A549 (cell line): ENCODE data around the gene ATG4B. TPM values are rescaled to one million over a fixed set of nuclear protein-coding genes. Genes with fewer than 3 reads are reported as not detected.

Source experiments
- ATAC-seq, 2 experiments: fragments of 200-7000 bp in 1 of 2; fragments of >200 bp in 1 of 2; cut with Nextera tagmentation in 1 of 2; cut with Tn5 transposase in 1 of 2; 3 replicates each; pipeline versions ENCODE4 v1.8.0 to v1.9.1; 2018 to 2020; ENCODE audit warnings: mild to moderate bottlenecking in 1 of 2, moderate library complexity in 1 of 2
- CTCF ChIA-PET: fragments of 300-600 bp; sonication (Branson Sonifier 250); formaldehyde crosslinking; extraction: SDS; loops from one replicate; lab custom pipeline; 2021; ENCODE audit warnings: antibody characterized with exemption, inconsistent platforms; lab: Yijun Ruan, JAX
- POLR2A ChIA-PET: fragments of 350-600 bp; formaldehyde crosslinking; extraction: SDS; loops from one replicate; lab custom pipeline; 2021; ENCODE audit warnings: antibody characterized with exemption, inconsistent platforms; lab: Yijun Ruan, JAX
- DNase-seq, 2 experiments: peaks; one replicate each; pipeline versions ENCODE4 v3.0.0 to v3.0.0-alpha.2; 2011 to 2016; ENCODE audit warnings: low read depth in 1 of 2, low spot score in 1 of 2
- FAIRE-seq: peaks from 2 replicates; lab custom pipeline; 2011; peaks lifted over from hg19 to GRCh38; lab: Jason Lieb, UNC
- H3K27ac ChIP-seq, 2 experiments: fragments of >200 bp; sonication (Bioruptor Twin); formaldehyde crosslinking; 3 replicates each; pipeline ENCODE4 v1.5.1; 2016 to 2017
- H3K4me1 ChIP-seq: fragments of >200 bp; sonication (Bioruptor Twin); formaldehyde crosslinking; 3 replicates; pipeline ENCODE4 v1.6.1; 2016
- H3K4me2 ChIP-seq: fragments of >200 bp; sonication (Bioruptor Twin); formaldehyde crosslinking; 3 replicates; pipeline ENCODE4 v1.6.1; 2016
- H3K4me3 ChIP-seq: fragments of >200 bp; sonication (Bioruptor Twin); formaldehyde crosslinking; 3 replicates; pipeline ENCODE4 v1.5.1; 2016
- H3K9me3 ChIP-seq: fragments of >200 bp; sonication (Bioruptor Twin); formaldehyde crosslinking; 3 replicates; pipeline ENCODE4 v1.6.1; 2016
- CHD4 ChIP-seq: fragments of 200-600 bp; sonication (generic); IDR thresholded peaks from 2 replicates; pipeline ENCODE4 v1.6.1; 2016; ENCODE audit warnings: antibody characterized with exemption, mild to moderate bottlenecking, borderline replicate concordance
- EHMT2 ChIP-seq: fragments of 200-600 bp; sonication (generic); IDR thresholded peaks from 2 replicates; pipeline ENCODE4 v1.6.1; 2016; ENCODE audit warnings: antibody characterized with exemption, low read depth, mild to moderate bottlenecking, moderate library complexity
- ESRRA ChIP-seq: fragments of 150-350 bp; IDR thresholded peaks from 2 replicates; pipeline ENCODE4 v1.6.1; 2014; ENCODE audit warnings: mild to moderate bottlenecking, low read length, borderline replicate concordance
- JUNB ChIP-seq: fragments of >200 bp; sonication (Bioruptor Twin); formaldehyde crosslinking; IDR thresholded peaks from 2 replicates; pipeline ENCODE4 v1.6.1; 2016
- KDM1A ChIP-seq: fragments of 200-600 bp; sonication (generic); IDR thresholded peaks from 2 replicates; pipeline ENCODE4 v1.6.1; 2016; ENCODE audit warnings: low read depth, mild to moderate bottlenecking
- KDM5A ChIP-seq: fragments of 200-600 bp; sonication (generic); IDR thresholded peaks from 2 replicates; pipeline ENCODE4 v1.6.1; 2016; ENCODE audit warnings: antibody characterized with exemption, mild to moderate bottlenecking
- MAZ ChIP-seq: fragments of 150-350 bp; IDR thresholded peaks from 2 replicates; pipeline ENCODE4 v1.6.1; 2014; ENCODE audit warnings: antibody characterized with exemption, low read depth, low read length, borderline replicate concordance
- MYC ChIP-seq: IDR thresholded peaks from 2 replicates; pipeline ENCODE4 v1.6.1; 2012; ENCODE audit warnings: mild to moderate bottlenecking, inconsistent platforms, low read length, improper control_type of control experiment, borderline replicate concordance
- NFE2L2 ChIP-seq: fragments of 150-350 bp; conservative IDR thresholded peaks from 2 replicates; pipeline ENCODE4 v1.6.1; 2014; ENCODE audit warnings: low read length
- NPAS2 ChIP-seq: fragments of 250-450 bp; sonication (Bioruptor Pico); IDR thresholded peaks from 2 replicates; pipeline ENCODE4 v1.8.0; 2022; ENCODE audit warnings: mild to moderate bottlenecking, moderate library complexity, borderline replicate concordance
- NR3C1 ChIP-seq: fragments of >200 bp; sonication (Bioruptor Twin); formaldehyde crosslinking; IDR thresholded peaks from 3 replicates; pipeline ENCODE4 v1.6.1; 2017
- RAD21 ChIP-seq, 2 experiments: fragments of >200 bp in 1 of 2; sonication (Bioruptor Twin) in 1 of 2; formaldehyde crosslinking in 1 of 2; IDR thresholded peaks in 1 of 2; conservative IDR thresholded peaks in 1 of 2; 2 replicates in 1 of 2; 3 replicates in 1 of 2; pipeline ENCODE4 v1.6.1; 2012 to 2018; ENCODE audit warnings: inconsistent platforms in 1 of 2
- RARB ChIP-seq: fragments of 250-450 bp; sonication (Bioruptor Pico); IDR thresholded peaks from 2 replicates; pipeline ENCODE4 v1.8.0; 2021; ENCODE audit warnings: mild to moderate bottlenecking, moderate library complexity
- RCOR1 ChIP-seq: fragments of 150-350 bp; IDR thresholded peaks from 2 replicates; pipeline ENCODE4 v1.6.1; 2014; ENCODE audit warnings: antibody characterized with exemption, low read length, low read depth
- SMC3 ChIP-seq: fragments of >200 bp; sonication (Bioruptor Twin); formaldehyde crosslinking; IDR thresholded peaks from 3 replicates; pipeline ENCODE4 v1.6.1; 2018; ENCODE audit warnings: inconsistent platforms
- SREBF2 ChIP-seq: fragments of 450-650 bp; IDR thresholded peaks from 2 replicates; pipeline ENCODE4 v1.6.1; 2014; ENCODE audit warnings: mild to moderate bottlenecking, moderate library complexity
- TP53 ChIP-seq: fragments of 250-450 bp; sonication (Bioruptor Pico); IDR thresholded peaks from 2 replicates; pipeline ENCODE4 v1.5.0; 2021; ENCODE audit warnings: mild to moderate bottlenecking, moderate library complexity
- ZC3H11A ChIP-seq: fragments of 450-650 bp; IDR thresholded peaks from 2 replicates; pipeline ENCODE4 v1.6.1; 2014; ENCODE audit warnings: antibody characterized with exemption, mild to moderate bottlenecking
- ZNF302 ChIP-seq: fragments of 250-450 bp; sonication (Bioruptor Pico); IDR thresholded peaks from 2 replicates; pipeline ENCODE4 v1.9.0; 2021; ENCODE audit warnings: inconsistent platforms, mild to moderate bottlenecking, moderate library complexity
- ZSCAN20 ChIP-seq: fragments of 250-450 bp; sonication (Bioruptor Pico); IDR thresholded peaks from 2 replicates; pipeline ENCODE4 v1.8.0; 2022; ENCODE audit warnings: mild to moderate bottlenecking, moderate library complexity
- WGBS: methylation state at CpG from one replicate; pipeline ENCODE4 v1.1.6; 2017; ENCODE audit errors: missing lambda C conversion rate; 5-methylcytosine and 5-hydroxymethylcytosine counted together
- polyA plus RNA-seq, 4 experiments: library from polyadenylated mRNA; depleted of rRNA in 3 of 4; stranded (reverse); fragments of >200 nt; fragmentation: RNase III in 1 of 4; extraction: RNeasy Plus Mini Kit Qiagen cat#74134 plus additional on column Dnase treatment in 1 of 4; gene quantifications; 2 replicates in 3 of 4; 3 replicates in 1 of 4; pipeline ENCODE4 v1.2.3, GENCODE V29; 2011 to 2017
- TF ChIP-seq, protein P1 (sequence below): fragments of 250-450 bp; sonication (Bioruptor Pico); IDR thresholded peaks from 2 replicates; pipeline ENCODE4 v1.5.0; 2021; ENCODE audit warnings: mild to moderate bottlenecking, moderate library complexity, borderline replicate concordance
- TF ChIP-seq, protein P2 (sequence below): fragments of 150-350 bp; IDR thresholded peaks from 2 replicates; pipeline ENCODE4 v1.6.1; 2014; ENCODE audit warnings: low read depth, mild to moderate bottlenecking, low read length
- TF ChIP-seq, protein P3 (sequence below): IDR thresholded peaks from 2 replicates; pipeline ENCODE4 v1.6.1; 2012
- TF ChIP-seq, protein P4 (sequence below): fragments of >200 bp; sonication (Bioruptor Twin); formaldehyde crosslinking; IDR thresholded peaks from 3 replicates; pipeline ENCODE4 v1.5.1; 2016
- TF ChIP-seq, protein P5 (sequence below): fragments of 200-600 bp; sonication (generic); IDR thresholded peaks from 2 replicates; pipeline ENCODE4 v1.6.1; 2016; ENCODE audit warnings: antibody characterized with exemption, mild to moderate bottlenecking, moderate library complexity

ATG4B gene
- polyA plus RNA-seq, 2 of the 4 experiments (the other 2 are of a cell fraction) = 70.3 to 75.2 TPM

DNA sequence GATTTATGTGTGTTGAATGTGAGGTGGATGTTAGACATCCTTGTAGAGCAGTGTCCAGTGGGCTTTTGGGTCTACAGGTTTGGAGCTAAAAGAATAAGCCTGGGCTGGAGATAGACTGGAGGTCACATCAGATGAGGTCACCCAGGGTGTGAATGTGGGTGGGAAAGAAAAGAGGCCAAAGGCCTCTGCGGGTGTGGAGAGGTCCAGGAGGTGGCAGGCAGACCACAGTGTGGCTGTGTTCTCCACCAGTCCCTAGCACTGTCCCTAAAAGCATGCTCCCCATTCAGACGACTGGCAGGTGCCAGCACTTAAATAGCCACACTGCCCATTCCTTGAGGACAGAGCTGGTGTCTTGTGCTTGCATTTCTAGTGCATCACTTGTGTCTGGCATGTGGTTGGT lies 4.1 kb downstream of the ATG4B start:
- Histone ChIP-seq H3K27ac (no peak overlapping the region), H3K4me2 (no peak overlapping the region), H3K4me1 (peaks cover 11% of the 10 kb centered on the region)
- DNase-seq (no peak), FAIRE-seq (no peak)
- POLR2A ChIA-PET = interaction anchor here (1.0 kb wide), 1 partner anchor 23 kb away, joined by 4 read pairs; no protein-coding TSS in a partner anchor
- CTCF ChIA-PET = interaction anchor here (0.7 to 3.1 kb wide), 3 partner anchors 18 to 327 kb away, joined by 3 to 13 read pairs (median 3); no protein-coding TSS in a partner anchor
- TF ChIP-seq MAZ = no peak
- no peak for TF ChIP-seq JUNB
- TF ChIP-seq SMC3 = no peak
- TF ChIP-seq TP53 (CRISPR knock-in tag) = no peak
- TF ChIP-seq RARB (CRISPR knock-in tag) = no peak
- TF ChIP-seq, protein P1, sequence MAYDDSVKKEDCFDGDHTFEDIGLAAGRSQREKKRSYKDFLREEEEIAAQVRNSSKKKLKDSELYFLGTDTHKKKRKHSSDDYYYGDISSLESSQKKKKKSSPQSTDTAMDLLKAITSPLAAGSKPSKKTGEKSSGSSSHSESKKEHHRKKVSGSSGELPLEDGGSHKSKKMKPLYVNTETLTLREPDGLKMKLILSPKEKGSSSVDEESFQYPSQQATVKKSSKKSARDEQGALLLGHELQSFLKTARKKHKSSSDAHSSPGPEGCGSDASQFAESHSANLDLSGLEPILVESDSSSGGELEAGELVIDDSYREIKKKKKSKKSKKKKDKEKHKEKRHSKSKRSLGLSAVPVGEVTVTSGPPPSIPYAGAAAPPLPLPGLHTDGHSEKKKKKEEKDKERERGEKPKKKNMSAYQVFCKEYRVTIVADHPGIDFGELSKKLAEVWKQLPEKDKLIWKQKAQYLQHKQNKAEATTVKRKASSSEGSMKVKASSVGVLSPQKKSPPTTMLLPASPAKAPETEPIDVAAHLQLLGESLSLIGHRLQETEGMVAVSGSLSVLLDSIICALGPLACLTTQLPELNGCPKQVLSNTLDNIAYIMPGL (CRISPR knock-in tag) = no peak
- no peak for TF ChIP-seq ZC3H11A
- TF ChIP-seq SREBF2 = no peak
- TF ChIP-seq, protein P2, sequence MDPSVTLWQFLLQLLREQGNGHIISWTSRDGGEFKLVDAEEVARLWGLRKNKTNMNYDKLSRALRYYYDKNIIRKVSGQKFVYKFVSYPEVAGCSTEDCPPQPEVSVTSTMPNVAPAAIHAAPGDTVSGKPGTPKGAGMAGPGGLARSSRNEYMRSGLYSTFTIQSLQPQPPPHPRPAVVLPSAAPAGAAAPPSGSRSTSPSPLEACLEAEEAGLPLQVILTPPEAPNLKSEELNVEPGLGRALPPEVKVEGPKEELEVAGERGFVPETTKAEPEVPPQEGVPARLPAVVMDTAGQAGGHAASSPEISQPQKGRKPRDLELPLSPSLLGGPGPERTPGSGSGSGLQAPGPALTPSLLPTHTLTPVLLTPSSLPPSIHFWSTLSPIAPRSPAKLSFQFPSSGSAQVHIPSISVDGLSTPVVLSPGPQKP = no peak
- no peak for TF ChIP-seq NR3C1
- no peak for TF ChIP-seq NFE2L2
- no peak for TF ChIP-seq NPAS2 (CRISPR knock-in tag)
- TF ChIP-seq RCOR1 = no peak
- no peak for TF ChIP-seq ESRRA
- TF ChIP-seq ZNF302 (CRISPR knock-in tag) = no peak
- no peak for TF ChIP-seq RAD21 (conservative IDR thresholded peaks at IDR 0.05 in 1 of 2, IDR thresholded peaks at IDR 0.05 in 1 of 2)
- TF ChIP-seq, protein P3, sequence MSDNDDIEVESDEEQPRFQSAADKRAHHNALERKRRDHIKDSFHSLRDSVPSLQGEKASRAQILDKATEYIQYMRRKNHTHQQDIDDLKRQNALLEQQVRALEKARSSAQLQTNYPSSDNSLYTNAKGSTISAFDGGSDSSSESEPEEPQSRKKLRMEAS = no peak
- TF ChIP-seq MYC = no peak
- TF ChIP-seq EHMT2 = no peak
- TF ChIP-seq, all 56 proteins: peak for 0
- Histone ChIP-seq H3K9me3 (no peaks in the 10 kb centered on the region), H3K4me3 (no peak overlapping the region)
- WGBS = 75% methylated on average over 2 of the region's 2 CpGs
- no peak for ATAC-seq

DNA sequence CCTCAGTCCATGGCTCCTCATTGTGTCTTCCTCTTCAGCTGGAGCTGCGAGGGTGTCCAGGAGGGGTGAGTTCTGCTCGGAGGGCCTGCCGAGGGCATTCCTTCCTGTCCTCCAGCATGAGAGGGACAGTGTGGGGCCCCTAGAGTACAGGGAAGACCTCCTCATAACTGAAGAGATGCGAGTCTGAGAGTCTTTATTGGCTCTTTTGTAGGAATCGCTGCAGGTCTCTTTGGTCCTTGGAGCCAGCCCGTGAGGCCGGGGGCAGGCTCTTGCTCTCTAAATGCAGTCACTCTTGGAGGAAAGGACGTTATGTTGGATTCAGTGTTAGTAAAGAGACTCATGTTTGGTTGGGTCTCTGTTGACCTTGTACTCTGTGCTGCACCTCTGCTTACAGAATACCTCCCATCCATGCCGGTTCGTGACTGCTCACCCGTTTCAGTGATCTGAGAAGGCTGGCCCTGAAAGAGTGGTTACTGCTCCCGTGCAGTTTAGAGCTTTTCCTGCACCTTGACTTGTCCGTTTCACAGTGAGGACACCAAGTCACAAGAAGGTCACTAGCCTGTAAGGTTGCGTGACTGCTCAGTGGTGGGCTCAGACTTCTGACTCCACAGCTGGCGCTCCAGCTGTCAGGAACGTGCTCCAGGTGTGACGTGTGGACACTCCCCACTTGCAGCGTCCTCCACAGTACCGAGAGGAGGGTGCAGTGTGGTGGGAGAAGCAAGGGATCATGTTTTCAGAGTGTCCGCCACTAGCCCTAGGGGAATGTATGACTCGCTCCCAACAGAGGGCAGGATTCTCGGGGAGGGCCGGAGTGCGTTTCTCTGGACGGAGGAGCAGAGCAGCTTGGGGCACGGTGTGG lies 7.8 kb downstream of the ATG4B start:
- H3K9me3 ChIP-seq = no peaks in the 10 kb centered on the region
- FAIRE-seq (no peak), ATAC-seq (peak; percentile 26 to 41; a peak in 4 of 6 replicates), DNase-seq (no peak)
- no peak overlapping the region for H3K4me3 ChIP-seq
- H3K27ac ChIP-seq = no peak overlapping the region
- 91% methylated on average over 26 of the region's 26 CpGs for WGBS
- H3K4me2 ChIP-seq = no peak overlapping the region
- ChIA-PET POLR2A (no interaction called here), CTCF (interaction anchor here (1.7 to 6.1 kb wide), 3 partner anchors 11 to 25 kb away, joined by 3 to 44 read pairs (median 6); no protein-coding TSS in a partner anchor)
- no peaks in the 10 kb centered on the region; the same call in 2 of the 3 replicates for H3K4me1 ChIP-seq
- TF ChIP-seq KDM5A (no peak), KDM1A (no peak), ZSCAN20 (CRISPR knock-in tag) (no peak), MAZ (no peak), CHD4 (no peak)
- TF ChIP-seq, protein P4, sequence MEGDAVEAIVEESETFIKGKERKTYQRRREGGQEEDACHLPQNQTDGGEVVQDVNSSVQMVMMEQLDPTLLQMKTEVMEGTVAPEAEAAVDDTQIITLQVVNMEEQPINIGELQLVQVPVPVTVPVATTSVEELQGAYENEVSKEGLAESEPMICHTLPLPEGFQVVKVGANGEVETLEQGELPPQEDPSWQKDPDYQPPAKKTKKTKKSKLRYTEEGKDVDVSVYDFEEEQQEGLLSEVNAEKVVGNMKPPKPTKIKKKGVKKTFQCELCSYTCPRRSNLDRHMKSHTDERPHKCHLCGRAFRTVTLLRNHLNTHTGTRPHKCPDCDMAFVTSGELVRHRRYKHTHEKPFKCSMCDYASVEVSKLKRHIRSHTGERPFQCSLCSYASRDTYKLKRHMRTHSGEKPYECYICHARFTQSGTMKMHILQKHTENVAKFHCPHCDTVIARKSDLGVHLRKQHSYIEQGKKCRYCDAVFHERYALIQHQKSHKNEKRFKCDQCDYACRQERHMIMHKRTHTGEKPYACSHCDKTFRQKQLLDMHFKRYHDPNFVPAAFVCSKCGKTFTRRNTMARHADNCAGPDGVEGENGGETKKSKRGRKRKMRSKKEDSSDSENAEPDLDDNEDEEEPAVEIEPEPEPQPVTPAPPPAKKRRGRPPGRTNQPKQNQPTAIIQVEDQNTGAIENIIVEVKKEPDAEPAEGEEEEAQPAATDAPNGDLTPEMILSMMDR = no peak
- TF ChIP-seq, protein P5, sequence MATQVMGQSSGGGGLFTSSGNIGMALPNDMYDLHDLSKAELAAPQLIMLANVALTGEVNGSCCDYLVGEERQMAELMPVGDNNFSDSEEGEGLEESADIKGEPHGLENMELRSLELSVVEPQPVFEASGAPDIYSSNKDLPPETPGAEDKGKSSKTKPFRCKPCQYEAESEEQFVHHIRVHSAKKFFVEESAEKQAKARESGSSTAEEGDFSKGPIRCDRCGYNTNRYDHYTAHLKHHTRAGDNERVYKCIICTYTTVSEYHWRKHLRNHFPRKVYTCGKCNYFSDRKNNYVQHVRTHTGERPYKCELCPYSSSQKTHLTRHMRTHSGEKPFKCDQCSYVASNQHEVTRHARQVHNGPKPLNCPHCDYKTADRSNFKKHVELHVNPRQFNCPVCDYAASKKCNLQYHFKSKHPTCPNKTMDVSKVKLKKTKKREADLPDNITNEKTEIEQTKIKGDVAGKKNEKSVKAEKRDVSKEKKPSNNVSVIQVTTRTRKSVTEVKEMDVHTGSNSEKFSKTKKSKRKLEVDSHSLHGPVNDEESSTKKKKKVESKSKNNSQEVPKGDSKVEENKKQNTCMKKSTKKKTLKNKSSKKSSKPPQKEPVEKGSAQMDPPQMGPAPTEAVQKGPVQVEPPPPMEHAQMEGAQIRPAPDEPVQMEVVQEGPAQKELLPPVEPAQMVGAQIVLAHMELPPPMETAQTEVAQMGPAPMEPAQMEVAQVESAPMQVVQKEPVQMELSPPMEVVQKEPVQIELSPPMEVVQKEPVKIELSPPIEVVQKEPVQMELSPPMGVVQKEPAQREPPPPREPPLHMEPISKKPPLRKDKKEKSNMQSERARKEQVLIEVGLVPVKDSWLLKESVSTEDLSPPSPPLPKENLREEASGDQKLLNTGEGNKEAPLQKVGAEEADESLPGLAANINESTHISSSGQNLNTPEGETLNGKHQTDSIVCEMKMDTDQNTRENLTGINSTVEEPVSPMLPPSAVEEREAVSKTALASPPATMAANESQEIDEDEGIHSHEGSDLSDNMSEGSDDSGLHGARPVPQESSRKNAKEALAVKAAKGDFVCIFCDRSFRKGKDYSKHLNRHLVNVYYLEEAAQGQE = no peak
